Dedifferentiated amniotic fluid mesenchymal stem cell (primary cell): ENCODE data around the gene CD28.
"Not testable (repeated sequence)": the region's sequence is repeated elsewhere in the genome, so short reads cannot be mapped to it uniquely, and the experiment has no call there.

Source experiments
- DNase-seq: peaks from one replicate; pipeline ENCODE4 v3.0.0-alpha.2; 2016; ENCODE audit errors: extremely low spot score

The CD28 gene

DNA sequence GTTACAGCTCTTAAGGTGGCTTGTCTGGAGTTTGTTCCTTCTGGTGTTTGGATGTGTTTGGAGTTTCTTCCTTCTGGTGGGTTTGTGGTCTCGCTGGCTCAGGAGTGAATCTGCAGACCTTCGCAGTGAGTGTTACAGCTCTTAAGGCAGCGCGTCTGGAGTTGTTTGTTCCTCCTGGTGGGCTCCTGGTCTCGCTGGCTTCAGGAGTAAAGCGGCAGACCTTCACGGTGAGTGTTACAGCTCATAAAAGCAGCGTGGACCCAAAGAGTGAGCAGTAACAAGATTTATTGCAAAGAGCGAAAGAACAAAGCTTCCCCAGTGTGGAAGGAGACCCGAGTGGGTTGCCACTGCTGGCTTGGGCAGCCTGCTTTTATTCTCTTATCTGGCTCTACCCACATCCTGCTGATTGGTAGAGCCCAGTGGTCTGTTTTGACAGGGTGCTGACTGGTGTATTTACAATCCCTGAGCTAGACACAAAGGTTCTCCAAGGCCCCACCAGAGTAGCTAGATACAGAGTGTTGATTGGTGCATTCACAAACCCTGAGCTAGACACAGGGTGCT, 78.4 kb downstream of the CD28 start:
- DNase-seq = not testable (repeated sequence)

DNA sequence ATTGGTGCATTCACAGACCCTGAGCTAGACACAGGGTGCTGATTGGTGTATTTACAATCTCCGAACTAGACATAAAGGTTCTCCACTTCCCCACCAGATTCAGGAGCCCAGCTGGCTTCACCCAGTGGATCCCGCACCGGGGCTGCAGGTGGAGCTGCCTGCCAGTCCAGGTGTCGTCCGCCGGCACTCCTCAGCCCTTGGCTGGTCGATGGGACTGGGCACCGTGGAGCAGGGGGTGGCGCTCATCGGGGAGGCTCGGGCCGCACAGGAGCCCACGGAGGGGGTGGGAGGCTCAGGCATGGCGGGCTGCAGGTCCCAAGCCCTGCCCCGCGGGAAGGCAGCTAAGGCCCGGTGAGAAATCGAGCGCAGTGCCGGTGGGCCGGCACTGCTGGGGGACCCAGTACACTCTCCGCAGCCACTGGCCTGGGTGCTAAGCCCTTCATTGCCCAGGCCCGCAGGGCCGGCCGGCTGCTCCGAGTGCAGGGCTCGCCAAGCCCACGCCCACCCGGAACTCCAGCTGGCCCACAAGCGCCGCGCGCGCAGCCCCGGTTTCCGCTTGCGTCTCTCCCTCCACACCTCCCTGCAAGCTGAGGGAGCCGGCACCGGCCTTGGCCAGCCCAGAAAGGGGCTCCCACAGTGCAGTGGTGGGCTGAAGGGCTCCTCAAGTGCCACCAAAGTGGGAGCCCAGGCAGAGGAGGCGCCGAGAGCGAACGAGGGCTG, 79.1 kb downstream of the CD28 start:
- DNase-seq = not testable (repeated sequence)

DNA sequence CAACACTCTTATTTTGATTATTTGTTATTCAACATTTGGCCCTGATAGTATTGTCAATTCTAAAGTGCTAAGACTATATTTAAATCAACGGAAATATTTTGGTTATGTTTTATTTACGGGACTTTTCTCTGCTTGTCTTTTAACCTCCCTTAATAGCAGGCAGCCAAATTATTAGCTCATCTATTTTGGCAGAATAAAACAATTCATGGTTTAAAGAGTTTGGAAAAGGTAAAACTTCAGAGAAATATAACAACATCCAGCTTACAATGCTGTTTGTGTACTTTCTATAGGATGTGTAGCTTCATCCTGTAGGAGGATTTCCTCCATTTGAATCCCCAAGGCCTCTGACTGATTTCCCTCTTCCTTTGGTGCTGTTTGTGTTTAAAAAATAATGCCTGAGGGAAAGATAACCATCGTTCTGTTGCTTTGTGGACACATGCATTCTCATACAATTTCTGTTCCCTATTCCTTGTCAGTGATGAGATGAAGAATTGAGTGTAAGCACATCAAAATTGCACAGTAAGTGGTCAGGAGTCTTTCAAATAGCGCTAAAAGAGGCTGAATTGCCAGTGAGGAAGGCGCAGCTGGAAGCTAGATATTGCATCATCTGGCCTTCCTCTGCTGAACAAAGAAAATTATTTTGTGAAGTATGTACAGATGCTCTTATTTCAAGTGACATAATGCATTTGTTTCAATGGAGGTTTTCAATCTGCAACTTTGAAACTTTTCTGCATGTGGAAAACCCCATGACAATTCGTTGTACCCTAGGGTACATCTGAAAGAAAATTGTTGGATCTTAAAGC, 80.3 kb downstream of the CD28 start:
- peak; percentile 47 for DNase-seq

DNA sequence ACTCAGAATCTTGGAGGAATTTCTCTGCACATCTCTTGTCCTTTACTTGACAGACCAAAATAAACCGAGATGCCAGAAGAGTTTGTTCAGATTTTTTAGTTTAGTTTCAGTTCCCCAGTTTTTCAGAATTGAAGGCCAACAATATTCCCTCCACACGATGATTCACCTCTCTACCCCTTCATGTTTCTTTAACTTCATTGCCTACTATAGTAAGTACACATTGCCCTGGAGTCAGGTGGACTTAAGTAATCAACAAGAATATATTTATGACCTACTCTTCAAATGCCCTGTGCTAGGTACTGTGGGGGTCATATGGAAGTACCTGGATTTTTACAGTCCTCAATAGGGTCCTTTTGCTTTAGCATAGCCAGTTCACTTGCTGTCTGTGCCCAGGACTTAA, 81.5 kb downstream of the CD28 start:
- DNase-seq = no peak
